SIG-M5 treated with dmso at 0.1 percent for 504 hours (cell line): Measurements from ENCODE around the gene LHX1.

Source experiments
- DNase-seq: peaks from one replicate; lab custom pipeline; 2025; ENCODE audit not compliant: unreplicated experiment; lab: John Stamatoyannopoulos, UW

Gene LHX1

DNA sequence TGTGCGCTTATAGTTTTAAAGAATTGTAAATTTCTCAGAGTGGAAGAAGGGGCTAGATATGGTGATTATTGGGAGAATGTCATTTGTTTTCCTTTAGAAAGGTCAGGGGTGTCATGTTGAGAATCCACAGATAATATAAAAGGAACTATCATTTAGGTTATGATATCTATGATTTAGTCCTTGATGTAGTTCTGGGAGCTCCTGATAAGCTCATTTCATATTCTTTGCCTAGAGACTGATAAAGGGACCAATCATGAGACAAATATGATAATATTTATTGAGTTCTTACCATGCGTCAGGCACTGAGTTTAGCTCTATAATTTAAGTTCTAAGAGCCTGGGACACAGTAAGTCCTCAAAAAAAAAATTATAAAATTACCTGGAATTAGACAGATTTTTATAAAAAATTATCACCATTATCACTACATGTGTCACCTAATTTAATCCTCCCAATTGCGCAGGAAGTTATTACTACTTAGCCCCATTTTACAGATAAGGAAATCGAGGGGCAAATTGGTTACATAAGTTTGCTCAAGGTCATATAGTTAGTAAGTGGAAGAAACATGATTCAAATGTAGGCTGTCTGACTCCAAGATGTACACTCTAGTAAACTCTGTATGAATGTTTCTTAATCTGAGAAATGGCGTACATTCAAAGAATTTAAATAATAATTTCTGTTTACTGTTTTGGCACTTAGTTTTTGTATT, 14.0 kb downstream of the LHX1 start:
- no peak for DNase-seq

GRCh38 chr17:36971508-36971907, 34.2 kb downstream of the LHX1 start:
- DNase-seq: no peak

DNA sequence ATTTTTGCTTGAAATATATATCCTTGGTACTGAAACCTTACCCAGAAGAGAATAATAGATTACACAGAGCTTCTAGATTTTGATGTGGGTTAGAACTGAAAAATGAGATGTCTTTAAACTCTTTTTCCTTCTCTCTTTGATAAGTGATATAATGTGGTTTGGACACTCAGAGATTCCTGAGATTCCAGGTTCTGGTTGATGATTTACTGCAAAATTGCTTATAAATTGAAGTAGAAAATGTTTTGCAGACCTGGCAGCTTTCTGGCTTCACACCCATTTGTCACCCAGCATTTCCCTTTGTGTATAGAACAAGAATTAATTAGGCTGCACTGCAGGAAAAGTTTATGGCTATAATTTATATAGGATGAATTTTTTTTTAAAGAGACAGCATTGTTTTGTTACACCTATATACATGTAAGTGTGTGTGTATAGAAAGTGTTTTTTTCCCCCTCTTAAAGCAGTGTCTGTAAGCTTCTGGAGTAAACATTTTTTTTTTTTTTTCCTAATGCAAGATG, 35.0 kb downstream of the LHX1 start:
- no peak for DNase-seq

- DNase-seq: no peak
These were observed 35.6 kb downstream of the LHX1 start for GRCh38 chr17:36972905-36973304.

- no peak for DNase-seq
These were observed 38.7 kb downstream of the LHX1 start for GRCh38 chr17:36975922-36976515.

- DNase-seq: no peak
These were observed 39.8 kb downstream of the LHX1 start for GRCh38 chr17:36977066-36977465.

GRCh38 chr17:36977568-36977967, 40.3 kb downstream of the LHX1 start:
- DNase-seq: no peak

- DNase-seq: no peak
These were observed 41.7 kb downstream of the LHX1 start for GRCh38 chr17:36978810-36979564.

- no peak for DNase-seq
These were observed 42.3 kb downstream of the LHX1 start for GRCh38 chr17:36979565-36979941.

GRCh38 chr17:36980280-36980761, 43.0 kb downstream of the LHX1 start:
- no peak for DNase-seq

DNA sequence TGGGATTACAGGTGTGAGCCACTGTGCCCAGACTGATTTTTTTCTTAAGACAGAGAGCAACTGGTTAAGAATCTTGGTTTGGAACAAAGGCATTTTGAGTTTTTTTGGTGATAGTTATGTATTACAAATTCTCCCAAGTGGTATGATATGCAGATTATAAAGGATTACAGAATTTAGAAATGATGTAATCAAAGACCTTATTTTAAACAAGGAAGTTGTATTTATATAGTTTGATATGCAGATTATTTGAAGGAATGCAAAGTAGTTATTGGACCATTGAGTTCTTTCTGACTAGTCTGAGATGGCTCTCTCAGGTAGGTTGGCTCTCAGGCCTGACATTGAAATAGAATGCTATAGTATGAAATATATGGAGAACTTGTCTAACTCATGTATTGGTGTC, 46.3 kb downstream of the LHX1 start:
- DNase-seq: no peak

DNA sequence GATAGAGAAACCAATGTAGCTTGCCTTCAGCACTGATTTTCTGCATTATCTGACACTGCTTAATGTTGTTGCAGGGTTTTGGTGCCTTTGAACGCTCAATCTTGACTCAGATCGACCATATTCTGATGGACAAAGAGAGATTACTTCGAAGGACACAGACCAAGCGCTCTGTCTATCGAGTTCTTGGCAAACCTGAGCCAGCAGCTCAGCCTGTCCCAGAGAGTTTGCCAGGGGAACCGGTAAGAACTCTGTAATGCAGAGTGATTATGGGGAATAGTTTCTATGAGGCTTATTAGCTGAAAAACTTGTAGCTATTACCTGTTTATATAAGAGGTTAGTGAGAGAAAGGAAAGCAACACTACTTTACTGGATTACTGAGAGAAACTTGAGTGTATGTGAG, 51.9 kb downstream of the LHX1 start:
- DNase-seq: no peak

DNA sequence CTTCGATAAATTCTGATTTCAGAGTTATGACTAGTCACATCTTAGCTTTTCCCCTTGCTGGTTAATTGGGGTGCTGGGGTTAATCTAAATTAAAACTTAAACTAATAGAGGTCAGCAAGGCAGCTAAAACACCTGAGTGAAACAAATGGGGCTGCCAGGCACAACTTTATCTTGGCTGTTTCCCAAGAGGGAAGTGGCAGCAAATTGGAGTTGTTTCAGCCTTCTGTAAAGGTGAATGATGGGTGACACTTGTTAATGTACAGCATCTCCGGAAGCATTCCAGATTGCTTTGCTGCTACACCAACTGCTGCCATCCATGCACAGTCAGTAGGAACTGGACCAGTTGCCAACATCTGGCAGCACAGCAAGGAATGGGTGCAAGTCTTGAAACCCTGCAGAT, 55.4 kb downstream of the LHX1 start:
- DNase-seq: no peak

GRCh38 chr17:36993227-36993626, 56.0 kb downstream of the LHX1 start:
- no peak for DNase-seq
